ENCODE data around the gene ARHGAP19. TPM values are rescaled to one million over a fixed set of nuclear protein-coding genes. Genes with fewer than 3 reads are reported as not detected.

Gene ARHGAP19
- total and polyA plus RNA-seq, 2 of the 8 experiments (the other 6 are each of a cell fraction or from before 2014, with no cell fraction given): 13.3 to 32.1 TPM

GRCh38 chr10:97195706-97196222, 96.7 kb downstream of the ARHGAP19 start (continued):
- no peak for TF ChIP-seq KDM1A (IDR thresholded peaks at IDR 0.05; ENCODE audit: borderline replicate concordance, low read length)
